WERI-Rb-1 (cell line): Measurements from ENCODE around the gene SPC25.
"Not testable (repeated sequence)": the region's sequence is repeated elsewhere in the genome, so short reads cannot be mapped to it uniquely, and the experiment has no call there.

ENCODE experiments used
- DNase-seq: peaks from one replicate; pipeline ENCODE4 v3.0.0-alpha.2; 2020
- H3K27ac ChIP-seq: fragments of 250-450 bp; sonication (Bioruptor Pico); 2 replicates; pipeline ENCODE4 v1.5.1; 2020; ENCODE audit warnings: mild to moderate bottlenecking, moderate library complexity
- H3K27me3 ChIP-seq: fragments of 250-450 bp; sonication (Bioruptor Pico); 2 replicates; pipeline ENCODE4 v1.5.1; 2021; ENCODE audit warnings: mild to moderate bottlenecking, low read depth, moderate library complexity; ENCODE audit not compliant: insufficient read depth, severe bottlenecking
- H3K36me3 ChIP-seq: fragments of 250-450 bp; sonication (Bioruptor Pico); 2 replicates; pipeline ENCODE4 v1.5.1; 2020; ENCODE audit warnings: mild to moderate bottlenecking, moderate library complexity
- H3K4me3 ChIP-seq: 2 replicates; pipeline ENCODE4 v1.5.1; 2011; ENCODE audit warnings: low read depth, mild to moderate bottlenecking, control low read depth, low read length
- H3K9me3 ChIP-seq: fragments of 250-450 bp; sonication (Bioruptor Pico); 2 replicates; pipeline ENCODE4 v1.5.1; 2021; ENCODE audit warnings: mild to moderate bottlenecking, moderate library complexity; ENCODE audit not compliant: severe bottlenecking
- CTCF ChIP-seq: IDR thresholded peaks from 2 replicates; pipeline ENCODE4 v1.5.1; 2011; ENCODE audit warnings: low read depth, mild to moderate bottlenecking, control low read depth, inconsistent platforms, low read length

Gene SPC25

GRCh38 chr2:168895771-168896170 lies 5.5 kb upstream of the SPC25 start:
- DNase-seq: no peak
- H3K27me3 ChIP-seq: no peaks in the 10 kb centered on the region
- no peak for TF ChIP-seq CTCF

GRCh38 chr2:168894720-168895119 lies 4.5 kb upstream of the SPC25 start:
- Histone ChIP-seq H3K27me3 (no peaks in the 10 kb centered on the region), H3K4me3 (no peak overlapping the region), H3K27ac (no peak overlapping the region), H3K9me3 (no peaks in the 10 kb centered on the region), H3K36me3 (no peaks in the 10 kb centered on the region; the same call in 1 of the 2 replicates)
- no peak for TF ChIP-seq CTCF
- DNase-seq: no peak

More at GRCh38 chr2:168895771-168896170, 5.5 kb upstream of the SPC25 start:
- Histone ChIP-seq H3K27ac (no peak overlapping the region), H3K9me3 (no peaks in the 10 kb centered on the region), H3K4me3 (no peak overlapping the region), H3K36me3 (no peaks in the 10 kb centered on the region)

GRCh38 chr2:168894101-168894500 lies 3.9 kb upstream of the SPC25 start:
- DNase-seq: no peak
- no peaks in the 10 kb centered on the region; the same call in 1 of the 2 replicates for H3K36me3 ChIP-seq
- TF ChIP-seq CTCF: no peak
- H3K27me3 ChIP-seq: no peaks in the 10 kb centered on the region
- H3K9me3 ChIP-seq: no peaks in the 10 kb centered on the region
- H3K27ac ChIP-seq: no peak overlapping the region
- no peak overlapping the region for H3K4me3 ChIP-seq

- DNase-seq: no peak
- Histone ChIP-seq H3K4me3 (no peak overlapping the region), H3K27me3 (no peaks in the 10 kb centered on the region), H3K27ac (no peak overlapping the region), H3K9me3 (no peaks in the 10 kb centered on the region), H3K36me3 (peaks cover 12% of the 10 kb centered on the region)
- TF ChIP-seq CTCF: no peak
Measured at GRCh38 chr2:168892327-168892726, 2.1 kb upstream of the SPC25 start.

GRCh38 chr2:168889635-168890005 lies 610 bp downstream of the SPC25 start:
- peak overlapping the region; percentile 87 for H3K4me3 ChIP-seq
- no peak for DNase-seq
- H3K9me3 ChIP-seq: no peaks in the 10 kb centered on the region
- no peak for TF ChIP-seq CTCF
- peak overlapping the region; percentile 88 for H3K27ac ChIP-seq
- H3K36me3 ChIP-seq: peaks cover 29% of the 10 kb centered on the region
- no peaks in the 10 kb centered on the region for H3K27me3 ChIP-seq

GRCh38 chr2:168884975-168885374 lies 5.3 kb downstream of the SPC25 start:
- no peak overlapping the region for H3K27ac ChIP-seq
- H3K4me3 ChIP-seq: no peak overlapping the region
- H3K36me3 ChIP-seq: peaks cover 36% of the 10 kb centered on the region
- DNase-seq: no peak
- no peak for TF ChIP-seq CTCF
- no peaks in the 10 kb centered on the region for H3K9me3 ChIP-seq
- no peaks in the 10 kb centered on the region for H3K27me3 ChIP-seq

GRCh38 chr2:168882163-168882562 lies 8.1 kb downstream of the SPC25 start:
- not testable (repeated sequence) for H3K27ac ChIP-seq, H3K4me3 ChIP-seq, DNase-seq, H3K9me3 ChIP-seq, H3K27me3 ChIP-seq
- peaks cover 31% of the 10 kb centered on the region for H3K36me3 ChIP-seq
